SK-N-SH (cell line): ENCODE measurements around the gene SIGLEC6. TPM values are rescaled to one million over a fixed set of nuclear protein-coding genes. Genes with fewer than 3 reads are reported as not detected.

Source experiments
- CTCF ChIA-PET: fragments of 300-600, 350-600 bp; formaldehyde crosslinking; extraction: SDS; loops from one replicate; lab custom pipeline; 2021; lab: Yijun Ruan, JAX
- POLR2A ChIA-PET: fragments of 350-600 bp; sonication (Branson Sonifier 250); formaldehyde crosslinking; extraction: SDS; loops from one replicate; lab custom pipeline; 2020; ENCODE audit warnings: antibody characterized with exemption, inconsistent platforms; lab: Yijun Ruan, JAX
- DNase-seq: peaks from one replicate; pipeline ENCODE4 v3.0.0; 2012
- H2AFZ ChIP-seq: fragments of 200-600 bp; sonication (generic); 2 replicates; pipeline ENCODE4 v1.8.1; 2016; ENCODE audit warnings: antibody characterized with exemption, mild to moderate bottlenecking, low read depth
- H3F3A ChIP-seq: fragments of 200-600 bp; sonication (generic); replicated peaks from 2 replicates; pipeline ENCODE3; 2016; ENCODE audit warnings: antibody characterized with exemption, mild to moderate bottlenecking; ENCODE audit not compliant: insufficient read depth
- H3K27ac ChIP-seq, 2 experiments: fragments of 200-500 bp in 1 of 2; fragments of 200-600 bp in 1 of 2; sonication (Bioruptor generic) in 1 of 2; sonication (generic), shearing (Covaris generic) in 1 of 2; 2 replicates each; pipeline versions ENCODE4 v1.5.1 to v1.6.1; 2014 to 2016; ENCODE audit warnings: low read depth in 2 of 2, inconsistent platforms in 1 of 2, low read length in 1 of 2, mild to moderate bottlenecking in 1 of 2, mixed read lengths in 1 of 2
- H3K27me3 ChIP-seq: fragments of 200-600 bp; sonication (generic), shearing (Covaris generic); 2 replicates; pipeline ENCODE4 v1.6.1; 2016; ENCODE audit warnings: mixed run types; ENCODE audit not compliant: insufficient read depth
- H3K36me3 ChIP-seq, 2 experiments: fragments of 200-500 bp in 1 of 2; fragments of 200-600 bp in 1 of 2; sonication (Bioruptor generic) in 1 of 2; sonication (generic) in 1 of 2; replicated peaks in 1 of 2; 2 replicates each; pipeline versions ENCODE3 to v1.5.1; 2014 to 2016; ENCODE audit warnings: low read length in 1 of 2, mild to moderate bottlenecking in 1 of 2; ENCODE audit not compliant: insufficient read depth in 2 of 2, control insufficient read depth in 1 of 2
- H3K4me1 ChIP-seq, 2 experiments: fragments of 200-500 bp in 1 of 2; fragments of 200-600 bp in 1 of 2; sonication (Bioruptor generic) in 1 of 2; sonication (generic), shearing (Covaris generic) in 1 of 2; 2 replicates each; pipeline versions ENCODE4 v1.5.1 to v1.6.1; 2014 to 2016; ENCODE audit warnings: low read depth in 1 of 2, low read length in 1 of 2, mixed run types in 1 of 2; ENCODE audit not compliant: insufficient read depth in 2 of 2, control insufficient read depth in 1 of 2
- H3K4me2 ChIP-seq: fragments of 200-600 bp; sonication (generic), shearing (Covaris generic); 2 replicates; pipeline ENCODE4 v1.6.1; 2017; ENCODE audit warnings: mixed run types
- H3K4me3 ChIP-seq, 2 experiments: fragments of 200-500 bp in 1 of 2; fragments of 200-600 bp in 1 of 2; sonication (Bioruptor generic) in 1 of 2; sonication (generic), shearing (Covaris generic) in 1 of 2; 2 replicates each; pipeline versions ENCODE4 v1.5.1 to v1.8.1; 2014 to 2016; ENCODE audit warnings: low read depth in 2 of 2, inconsistent platforms in 1 of 2, low read length in 1 of 2, mild to moderate bottlenecking in 1 of 2, mixed read lengths in 1 of 2, moderate library complexity in 1 of 2
- H3K79me2 ChIP-seq: fragments of 200-600 bp; sonication (generic); 2 replicates; pipeline ENCODE4 v1.8.1; 2017; ENCODE audit warnings: mild to moderate bottlenecking; ENCODE audit not compliant: insufficient read depth
- H3K9ac ChIP-seq: fragments of 200-600 bp; sonication (generic); 2 replicates; pipeline ENCODE4 v1.6.1; 2017; ENCODE audit warnings: mixed run types
- H3K9me2 ChIP-seq: fragments of 200-600 bp; sonication (generic); 2 replicates; pipeline ENCODE4 v1.6.1; 2017; ENCODE audit warnings: mixed run types
- H3K9me3 ChIP-seq: fragments of 200-600 bp; sonication (generic); 2 replicates; pipeline ENCODE4 v1.6.1; 2017; ENCODE audit warnings: mixed run types, mild to moderate bottlenecking, moderate library complexity
- H4K20me1 ChIP-seq: fragments of 200-600 bp; sonication (generic); 2 replicates; pipeline ENCODE4 v1.6.1; 2017; ENCODE audit warnings: mild to moderate bottlenecking, mixed run types; ENCODE audit not compliant: insufficient read depth
- CHD2 ChIP-seq: fragments of 150-350 bp; IDR thresholded peaks from 2 replicates; pipeline ENCODE4 v1.6.1; 2018; ENCODE audit warnings: low read length; ENCODE audit not compliant: partially characterized antibody
- CTCF ChIP-seq: fragments of 200-600 bp; sonication (generic); IDR thresholded peaks from 2 replicates; pipeline ENCODE4 v1.6.1; 2017; ENCODE audit warnings: antibody characterized with exemption, mild to moderate bottlenecking, moderate library complexity
- ELF1 ChIP-seq: IDR thresholded peaks from 2 replicates; pipeline ENCODE4 v1.4.0; 2012
- EP300 ChIP-seq, 2 experiments: IDR thresholded peaks; 2 replicates each; pipeline versions ENCODE4 v1.4.0 to v1.6.1; 2012; ENCODE audit warnings: borderline replicate concordance in 1 of 2, low read depth in 1 of 2, low read length in 1 of 2
- FOSL2 ChIP-seq: IDR thresholded peaks from 2 replicates; pipeline ENCODE4 v1.4.0; 2012; ENCODE audit warnings: low read depth, mild to moderate bottlenecking, moderate library complexity, borderline replicate concordance
- FOXJ3 ChIP-seq: sonication (generic); formaldehyde crosslinking; IDR thresholded peaks from 2 replicates; pipeline ENCODE4 v1.5.1; 2020; ENCODE audit warnings: mild to moderate bottlenecking, missing genetic modification reagents
- FOXM1 ChIP-seq: IDR thresholded peaks from 2 replicates; pipeline ENCODE4 v1.4.0; 2012; ENCODE audit warnings: low read depth, mild to moderate bottlenecking
- GABPA ChIP-seq: IDR thresholded peaks from 2 replicates; pipeline ENCODE4 v1.4.0; 2012; ENCODE audit warnings: low read depth, mild to moderate bottlenecking
- NFIC ChIP-seq: IDR thresholded peaks from 2 replicates; pipeline ENCODE4 v1.4.0; 2012; ENCODE audit warnings: borderline replicate concordance
- NRF1 ChIP-seq: IDR thresholded peaks from 2 replicates; pipeline ENCODE4 v1.6.1; 2012; ENCODE audit warnings: low read depth, mild to moderate bottlenecking, low read length
- RAD21 ChIP-seq: IDR thresholded peaks from 2 replicates; pipeline ENCODE4 v1.6.1; 2012; ENCODE audit warnings: mild to moderate bottlenecking, low read length
- RCOR1 ChIP-seq: fragments of 150-350 bp; IDR thresholded peaks from 2 replicates; pipeline ENCODE4 v1.6.1; 2017; ENCODE audit warnings: antibody characterized with exemption, low read length
- RFX5 ChIP-seq: IDR thresholded peaks from 2 replicates; pipeline ENCODE4 v1.6.1; 2012; ENCODE audit warnings: mild to moderate bottlenecking, improper control_type of control experiment, low read length
- TAF1 ChIP-seq: IDR thresholded peaks from 2 replicates; pipeline ENCODE4 v1.6.1; 2012; ENCODE audit warnings: low read depth, mild to moderate bottlenecking, low read length, moderate library complexity, borderline replicate concordance
- TEAD4 ChIP-seq: IDR thresholded peaks from 2 replicates; pipeline ENCODE4 v1.4.0; 2012; ENCODE audit warnings: mild to moderate bottlenecking, borderline replicate concordance; ENCODE audit not compliant: insufficient read depth
- USF1 ChIP-seq: IDR thresholded peaks from 2 replicates; pipeline ENCODE4 v1.4.0; 2012; ENCODE audit warnings: low read depth, borderline replicate concordance
- USF2 ChIP-seq: fragments of 150-350 bp; IDR thresholded peaks from 2 replicates; pipeline ENCODE4 v1.6.1; 2017; ENCODE audit warnings: antibody characterized with exemption, low read length, low read depth, borderline replicate concordance
- whole genome bisulfite sequencing: methylation state at CpG from one replicate; pipeline ENCODE4 v1.1.6; 2017; ENCODE audit warnings: low lambda C conversion rate; 5-methylcytosine and 5-hydroxymethylcytosine counted together
- polyA plus RNA-seq, 3 experiments: library from polyadenylated mRNA; depleted of rRNA; stranded (reverse); fragments of >200 nt; gene quantifications; 2 replicates each; pipeline ENCODE4 v1.2.3, GENCODE V29; 2012
- TF ChIP-seq, protein P1 (sequence below): IDR thresholded peaks from 2 replicates; pipeline ENCODE4; 2012
- TF ChIP-seq, protein P2 (sequence below): fragments of 150-350 bp; IDR thresholded peaks from 2 replicates; pipeline ENCODE4 v1.6.1; 2016; ENCODE audit warnings: mild to moderate bottlenecking, low read depth, low read length

The SIGLEC6 gene
- polyA plus RNA-seq, 1 of the 3 experiments (the other 2 are of a cell fraction): not detected

DNA sequence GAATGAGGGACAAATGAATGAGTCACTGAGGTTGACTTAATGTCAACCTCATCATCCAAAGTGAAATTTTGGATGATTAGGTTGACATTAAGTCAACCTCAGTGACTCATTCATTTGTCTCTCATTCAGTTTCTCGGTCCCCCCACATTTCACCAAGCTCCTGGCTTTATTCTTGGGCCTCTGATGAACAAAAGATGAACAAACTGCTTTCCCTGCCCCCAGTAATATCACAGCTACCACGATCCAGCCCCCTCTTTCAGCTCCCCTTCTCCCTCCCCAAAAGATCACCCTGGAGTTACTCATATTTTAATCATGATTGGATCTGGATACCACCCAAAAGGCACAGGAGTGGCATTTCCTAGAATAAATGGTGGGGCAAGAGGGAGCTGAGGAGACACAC lies 42.4 kb downstream of the SIGLEC6 start:
- H3K9ac ChIP-seq: no peak overlapping the region
- no peak overlapping the region for H3K4me3 ChIP-seq
- POLR2A ChIA-PET: no interaction called here
- WGBS: 0% methylated on average over 2 of the region's 2 CpGs
- no peaks in the 10 kb centered on the region for H4K20me1 ChIP-seq
- H3K36me3 ChIP-seq: no peaks in the 10 kb centered on the region
- no peaks in the 10 kb centered on the region for H3K9me3 ChIP-seq
- H3K4me2 ChIP-seq: no peak overlapping the region
- no peaks in the 10 kb centered on the region for H3F3A ChIP-seq
- H3K27ac ChIP-seq: no peak overlapping the region
- H3K27me3 ChIP-seq: no peaks in the 10 kb centered on the region; the same call in 1 of the 2 replicates
- no peak for DNase-seq
- H3K4me1 ChIP-seq: no peaks in the 10 kb centered on the region
- CTCF ChIA-PET: no interaction called here
- no peaks in the 10 kb centered on the region for H3K9me2 ChIP-seq
- H2AFZ ChIP-seq: no peak overlapping the region
- H3K79me2 ChIP-seq: no peaks in the 10 kb centered on the region
- no peak for TF ChIP-seq TAF1
- TF ChIP-seq, protein P1, sequence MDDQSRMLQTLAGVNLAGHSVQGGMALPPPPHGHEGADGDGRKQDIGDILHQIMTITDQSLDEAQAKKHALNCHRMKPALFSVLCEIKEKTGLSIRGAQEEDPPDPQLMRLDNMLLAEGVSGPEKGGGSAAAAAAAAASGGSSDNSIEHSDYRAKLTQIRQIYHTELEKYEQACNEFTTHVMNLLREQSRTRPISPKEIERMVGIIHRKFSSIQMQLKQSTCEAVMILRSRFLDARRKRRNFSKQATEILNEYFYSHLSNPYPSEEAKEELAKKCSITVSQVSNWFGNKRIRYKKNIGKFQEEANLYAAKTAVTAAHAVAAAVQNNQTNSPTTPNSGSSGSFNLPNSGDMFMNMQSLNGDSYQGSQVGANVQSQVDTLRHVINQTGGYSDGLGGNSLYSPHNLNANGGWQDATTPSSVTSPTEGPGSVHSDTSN: no peak
- TF ChIP-seq EP300 (IDR thresholded peaks at IDR 0.05; ENCODE audit: borderline replicate concordance in 1 of 2, low read depth in 1 of 2, low read length in 1 of 2): no peak
- no peak for TF ChIP-seq RFX5
- TF ChIP-seq NFIC: no peak
- TF ChIP-seq FOXM1: no peak
- no peak for TF ChIP-seq FOXJ3
- no peak for TF ChIP-seq GABPA
- no peak for TF ChIP-seq CTCF
- TF ChIP-seq, all 33 proteins: peak for 0

DNA sequence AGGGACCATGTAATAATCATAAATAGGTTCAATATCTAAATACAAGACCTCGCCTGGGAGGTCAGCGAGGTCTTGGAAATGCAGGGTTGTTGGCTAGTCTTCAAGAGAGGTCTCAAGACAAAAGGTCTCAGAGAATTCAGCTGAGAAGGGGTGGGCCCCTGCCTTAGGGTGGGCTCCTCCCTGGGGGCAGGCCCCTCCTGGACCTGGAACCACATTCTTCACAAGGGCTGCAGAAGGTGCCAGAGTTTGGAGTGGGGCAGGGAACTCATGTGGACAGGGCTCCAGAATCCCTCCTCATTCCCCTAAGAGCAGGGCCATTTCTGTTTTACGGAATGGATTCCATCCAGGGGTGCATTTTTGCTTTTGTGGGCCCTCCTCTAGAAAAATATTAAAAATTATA lies 43.0 kb downstream of the SIGLEC6 start:
- Histone ChIP-seq H3K9me3 (no peaks in the 10 kb centered on the region), H3K9ac (no peak overlapping the region), H3F3A (no peaks in the 10 kb centered on the region), H4K20me1 (no peaks in the 10 kb centered on the region), H3K4me1 (no peaks in the 10 kb centered on the region), H3K27ac (no peak overlapping the region), H2AFZ (no peak overlapping the region), H3K4me2 (no peak overlapping the region), H3K27me3 (no peaks in the 10 kb centered on the region; the same call in 1 of the 2 replicates), H3K9me2 (no peaks in the 10 kb centered on the region), H3K36me3 (no peaks in the 10 kb centered on the region), H3K4me3 (no peak overlapping the region), H3K79me2 (no peaks in the 10 kb centered on the region)
- ChIA-PET POLR2A (no interaction called here), CTCF (no interaction called here)
- 0% methylated on average over 3 of the region's 3 CpGs for WGBS
- no peak for DNase-seq
- no peak for TF ChIP-seq USF1
- no peak for TF ChIP-seq EP300 (IDR thresholded peaks at IDR 0.05; ENCODE audit: borderline replicate concordance in 1 of 2, low read depth in 1 of 2, low read length in 1 of 2)
- TF ChIP-seq, protein P2, sequence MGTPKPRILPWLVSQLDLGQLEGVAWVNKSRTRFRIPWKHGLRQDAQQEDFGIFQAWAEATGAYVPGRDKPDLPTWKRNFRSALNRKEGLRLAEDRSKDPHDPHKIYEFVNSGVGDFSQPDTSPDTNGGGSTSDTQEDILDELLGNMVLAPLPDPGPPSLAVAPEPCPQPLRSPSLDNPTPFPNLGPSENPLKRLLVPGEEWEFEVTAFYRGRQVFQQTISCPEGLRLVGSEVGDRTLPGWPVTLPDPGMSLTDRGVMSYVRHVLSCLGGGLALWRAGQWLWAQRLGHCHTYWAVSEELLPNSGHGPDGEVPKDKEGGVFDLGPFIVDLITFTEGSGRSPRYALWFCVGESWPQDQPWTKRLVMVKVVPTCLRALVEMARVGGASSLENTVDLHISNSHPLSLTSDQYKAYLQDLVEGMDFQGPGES: no peak
- TF ChIP-seq NRF1: no peak
- no peak for TF ChIP-seq FOXM1
- TF ChIP-seq FOXJ3: no peak
- TF ChIP-seq RCOR1: no peak
- TF ChIP-seq TEAD4: no peak
- TF ChIP-seq RAD21: no peak
- TF ChIP-seq USF2: no peak
- no peak for TF ChIP-seq CHD2
- no peak for TF ChIP-seq FOSL2
- TF ChIP-seq ELF1: no peak
